ENCODE data around the gene ARID5B.
A peak's percentile ranks its signal among the peaks of the same experiment; 100 is the strongest.

ARID5B gene

GRCh38 chr10:61936770-61937169 lies 35.3 kb downstream of the ARID5B start:
- H3K27me3 ChIP-seq (replicated peaks; ENCODE audit: insufficient read depth, low read length), result no peaks in the 10 kb centered on the region
- no peaks in the 10 kb centered on the region for H3K9me3 ChIP-seq (replicated peaks; ENCODE audit: insufficient read depth, low read length)
- peaks cover 90% of the 10 kb centered on the region for H3K4me1 ChIP-seq (ENCODE audit: low read length)
- peaks cover 47% of the 10 kb centered on the region for H3F3A ChIP-seq (ENCODE audit: insufficient read depth, low read length)
- peaks cover 19% of the 10 kb centered on the region for H3K36me3 ChIP-seq (replicated peaks; ENCODE audit: insufficient read depth, low read length)
- peaks cover 82% of the 10 kb centered on the region for H3K79me2 ChIP-seq (ENCODE audit: low read length)
- no peak for DNase-seq
- TF ChIP-seq CTCF (IDR thresholded peaks at IDR 0.05; ENCODE audit: low read length) (no peak), EZH2 (optimal IDR thresholded peaks at IDR 0.05; ENCODE audit: low read depth, low read length) (no peak), EZH2phosphoT487 (IDR thresholded peaks at IDR 0.05; ENCODE audit: low read length) (no peak)
- no peaks in the 10 kb centered on the region for H3K9me2 ChIP-seq (replicated peaks; ENCODE audit: insufficient read depth, low read length)
- H4K20me1 ChIP-seq (ENCODE audit: insufficient read depth, low read length), result no peaks in the 10 kb centered on the region
- H3K27ac ChIP-seq (ENCODE audit: low read length), result peak overlapping the region; percentile 95
- H3K4me2 ChIP-seq (ENCODE audit: low read depth, low read length), result peak overlapping the region; percentile 76
- H2AFZ ChIP-seq (ENCODE audit: low read length), result no peak overlapping the region
- H3K9ac ChIP-seq (ENCODE audit: low read length), result peak overlapping the region; percentile 56
- H3K4me3 ChIP-seq (ENCODE audit: low read length), result 0 out of 2 replicates have a peak overlapping the region, but pooled peaks have one; percentile 27

DNA sequence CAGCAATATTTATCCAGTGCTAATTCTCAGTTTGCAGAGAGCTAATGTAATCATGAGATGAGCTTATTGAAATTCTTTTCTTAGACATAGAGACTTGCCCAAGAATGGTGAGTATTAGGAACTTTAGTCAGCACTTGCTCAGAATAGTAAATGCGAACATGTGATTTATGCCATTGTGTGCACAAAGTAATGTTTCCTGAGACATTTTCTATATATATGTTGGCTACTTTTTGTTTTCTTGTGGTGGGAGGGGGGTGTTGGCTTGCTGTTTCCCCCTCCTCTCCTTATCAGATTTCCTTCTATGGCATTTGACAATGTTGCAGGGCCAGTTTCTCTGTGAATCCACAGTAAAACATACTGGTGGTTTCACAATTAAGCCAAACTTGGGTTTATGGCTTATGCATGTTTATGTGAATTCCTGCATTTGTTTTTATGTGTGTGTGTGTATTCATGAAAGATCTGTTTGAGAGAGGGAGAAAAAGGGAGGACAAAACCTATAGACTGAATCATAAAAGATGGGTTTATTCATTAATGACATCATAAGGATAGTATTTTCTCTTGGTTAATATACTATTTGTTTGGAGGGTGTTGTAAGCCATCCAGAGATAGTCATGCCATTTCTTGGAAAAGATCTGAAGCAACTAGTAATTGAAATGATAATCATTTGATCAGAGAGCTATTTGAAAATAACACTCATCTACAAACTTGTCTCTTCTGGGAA lies 36.3 kb downstream of the ARID5B start:
- H3K9ac ChIP-seq (ENCODE audit: low read length), result peak overlapping the region; percentile 56
- no peaks in the 10 kb centered on the region for H3K9me2 ChIP-seq (replicated peaks; ENCODE audit: insufficient read depth, low read length)
- H3K4me1 ChIP-seq (ENCODE audit: low read length), result peaks cover 90% of the 10 kb centered on the region
- peaks cover 46% of the 10 kb centered on the region for H3F3A ChIP-seq (ENCODE audit: insufficient read depth, low read length)
- H3K27me3 ChIP-seq (replicated peaks; ENCODE audit: insufficient read depth, low read length), result no peaks in the 10 kb centered on the region
- peaks cover 25% of the 10 kb centered on the region for H3K36me3 ChIP-seq (replicated peaks; ENCODE audit: insufficient read depth, low read length)
- H3K27ac ChIP-seq (ENCODE audit: low read length), result peak overlapping the region; percentile 95
- peak; percentile 88 for DNase-seq
- peak overlapping the region; percentile 27 for H3K4me3 ChIP-seq (ENCODE audit: low read length)
- no peaks in the 10 kb centered on the region for H4K20me1 ChIP-seq (ENCODE audit: insufficient read depth, low read length)
- no peak overlapping the region for H2AFZ ChIP-seq (ENCODE audit: low read length)
- peak overlapping the region; percentile 76 for H3K4me2 ChIP-seq (ENCODE audit: low read depth, low read length)
- H3K9me3 ChIP-seq (replicated peaks; ENCODE audit: insufficient read depth, low read length), result no peaks in the 10 kb centered on the region
- TF ChIP-seq CTCF (IDR thresholded peaks at IDR 0.05; ENCODE audit: low read length) (no peak), EZH2 (optimal IDR thresholded peaks at IDR 0.05; ENCODE audit: low read depth, low read length) (no peak), EZH2phosphoT487 (IDR thresholded peaks at IDR 0.05; ENCODE audit: low read length) (no peak)
- H3K79me2 ChIP-seq (ENCODE audit: low read length), result peaks cover 81% of the 10 kb centered on the region

GRCh38 chr10:61939902-61940301 lies 38.4 kb downstream of the ARID5B start:
- H3K27me3 ChIP-seq (replicated peaks; ENCODE audit: insufficient read depth, low read length), result no peaks in the 10 kb centered on the region
- H3K9me2 ChIP-seq (replicated peaks; ENCODE audit: insufficient read depth, low read length), result no peaks in the 10 kb centered on the region
- peaks cover 79% of the 10 kb centered on the region for H3K79me2 ChIP-seq (ENCODE audit: low read length)
- H3K4me3 ChIP-seq (ENCODE audit: low read length), result no peak overlapping the region
- H3K27ac ChIP-seq (ENCODE audit: low read length), result no peak overlapping the region
- no peaks in the 10 kb centered on the region for H3K9me3 ChIP-seq (replicated peaks; ENCODE audit: insufficient read depth, low read length)
- no peaks in the 10 kb centered on the region for H4K20me1 ChIP-seq (ENCODE audit: insufficient read depth, low read length)
- H3K4me2 ChIP-seq (ENCODE audit: low read depth, low read length), result peak overlapping the region; percentile 76; the same call in 1 of the 2 replicates
- H3K36me3 ChIP-seq (replicated peaks; ENCODE audit: insufficient read depth, low read length), result peaks cover 25% of the 10 kb centered on the region
- TF ChIP-seq EZH2phosphoT487 (IDR thresholded peaks at IDR 0.05; ENCODE audit: low read length) (no peak), EZH2 (optimal IDR thresholded peaks at IDR 0.05; ENCODE audit: low read depth, low read length) (no peak), CTCF (IDR thresholded peaks at IDR 0.05; ENCODE audit: low read length) (no peak)
- H3K9ac ChIP-seq (ENCODE audit: low read length), result no peak overlapping the region
- H2AFZ ChIP-seq (ENCODE audit: low read length), result no peak overlapping the region
- DNase-seq, result no peak
- peaks cover 94% of the 10 kb centered on the region for H3K4me1 ChIP-seq (ENCODE audit: low read length)
- H3F3A ChIP-seq (ENCODE audit: insufficient read depth, low read length), result peaks cover 34% of the 10 kb centered on the region
